OCI-LY7 (cell line): ENCODE results near the gene GPR27. TPM values are rescaled to one million over a fixed set of nuclear protein-coding genes. Genes with fewer than 3 reads are reported as not detected.

Source experiments
- BruUV-seq: library from RNA; stranded (reverse); fragments of 400-500 nt; replicated peaks from 2 replicates; lab custom pipeline; 2021; lab: Mats Ljungman, UMichigan
- CTCF ChIA-PET: fragments of 300-600 bp; sonication (Branson Sonifier 250); formaldehyde crosslinking; loops from one replicate; lab custom pipeline; 2022; ENCODE audit warnings: antibody characterized with exemption; ENCODE audit not compliant: unreplicated experiment; lab: Charles Lee
- POLR2A ChIA-PET: fragments of 300-600 bp; sonication (Branson Sonifier 250); formaldehyde crosslinking; loops from one replicate; lab custom pipeline; 2022; ENCODE audit warnings: antibody characterized with exemption; lab: Charles Lee
- DNase-seq: peaks from one replicate; pipeline ENCODE4 v3.0.0-alpha.2; 2015; ENCODE audit warnings: low spot score
- H2AFZ ChIP-seq: fragments of 200-600 bp; sonication (generic), shearing (Covaris generic); 2 replicates; pipeline ENCODE4 v1.6.1; 2014; ENCODE audit warnings: mild to moderate bottlenecking, antibody characterized with exemption, low read length, moderate library complexity
- H3K27ac ChIP-seq: fragments of 200-600 bp; sonication (generic); 2 replicates; pipeline ENCODE4 v1.5.1; 2014; ENCODE audit warnings: mixed run types, low read depth, mild to moderate bottlenecking, moderate library complexity, low read length, inconsistent platforms; ENCODE audit not compliant: poor library complexity, severe bottlenecking
- H3K36me3 ChIP-seq: fragments of 200-600 bp; sonication (generic); 2 replicates; pipeline ENCODE4 v1.6.1; 2014; ENCODE audit warnings: mild to moderate bottlenecking, antibody characterized with exemption, low read length, moderate library complexity, mixed read lengths; ENCODE audit not compliant: insufficient read depth
- H3K4me1 ChIP-seq: fragments of 200-600 bp; sonication (generic); 2 replicates; pipeline ENCODE4 v1.5.1; 2014; ENCODE audit warnings: mild to moderate bottlenecking, low read length; ENCODE audit not compliant: insufficient read depth, poor library complexity, severe bottlenecking
- H3K4me2 ChIP-seq: fragments of 200-600 bp; sonication (generic); 2 replicates; pipeline ENCODE4 v1.6.1; 2014; ENCODE audit warnings: mild to moderate bottlenecking, low read length
- H3K4me3 ChIP-seq: fragments of 200-600 bp; sonication (generic); 2 replicates; pipeline ENCODE4 v1.5.1; 2014; ENCODE audit warnings: mild to moderate bottlenecking, low read depth, low read length; ENCODE audit not compliant: poor library complexity, severe bottlenecking
- H3K79me2 ChIP-seq: fragments of 200-600 bp; sonication (generic); 2 replicates; pipeline ENCODE4 v1.6.1; 2016; ENCODE audit warnings: low read depth, mild to moderate bottlenecking, low read length, moderate library complexity, mixed read lengths; ENCODE audit not compliant: insufficient read depth
- H3K9me2 ChIP-seq: fragments of 200-600 bp; sonication (generic); 2 replicates; pipeline ENCODE4 v1.6.1; 2016; ENCODE audit warnings: mild to moderate bottlenecking, low read length, mixed read lengths; ENCODE audit not compliant: insufficient read depth
- H3K9me3 ChIP-seq: fragments of 200-600 bp; sonication (generic); 2 replicates; pipeline ENCODE4 v1.6.1; 2014; ENCODE audit warnings: mild to moderate bottlenecking, mixed run types, low read length, mixed read lengths
- H4K20me1 ChIP-seq: fragments of 200-600 bp; sonication (generic); 2 replicates; pipeline ENCODE4 v1.6.1; 2014; ENCODE audit warnings: mild to moderate bottlenecking, antibody characterized with exemption, low read length, moderate library complexity, mixed read lengths; ENCODE audit not compliant: insufficient read depth
- EZH2phosphoT487 ChIP-seq: fragments of 200-600 bp; sonication (generic); IDR thresholded peaks from 2 replicates; pipeline ENCODE4 v1.6.1; 2018; ENCODE audit warnings: low read depth, borderline replicate concordance, mild to moderate bottlenecking, mixed run types, antibody characterized with exemption, low read length, moderate library complexity, mixed read lengths
- intact Hi-C: fragments of 100-400 bp; cut with micrococcal nuclease; formaldehyde crosslinking; loops from one replicate; pipeline ENCODE4 v1.10.0; 2022; ENCODE audit not compliant: unreplicated experiment
- total RNA-seq, 2 experiments: library from RNA; depleted of rRNA in 1 of 2; stranded (reverse); fragments of >200 nt in 1 of 2; shearing (Covaris generic) in 1 of 2; gene quantifications; 2 replicates each; pipeline ENCODE4 v1.2.3, GENCODE V29; 2014 to 2022
- TF ChIP-seq, protein P1 (sequence below): fragments of 200-600 bp; sonication (generic); conservative IDR thresholded peaks from 2 replicates; pipeline ENCODE4 v1.5.1; 2014; ENCODE audit warnings: mild to moderate bottlenecking, antibody characterized with exemption, low read length, moderate library complexity, mixed read lengths

Gene GPR27
- total RNA-seq, 2 experiments from 2014 or later, result not detected

GRCh38 chr3:71734881-71735280 is 18.8 kb upstream of the GPR27 start:
- Histone ChIP-seq H3K9me2 (no peaks in the 10 kb centered on the region), H3K4me1 (no peaks in the 10 kb centered on the region), H4K20me1 (no peaks in the 10 kb centered on the region), H3K36me3 (no peaks in the 10 kb centered on the region), H3K27ac (no peak overlapping the region), H2AFZ (no peak overlapping the region), H3K79me2 (no peaks in the 10 kb centered on the region), H3K9me3 (no peaks in the 10 kb centered on the region), H3K4me2 (no peak overlapping the region), H3K4me3 (no peak overlapping the region)
- POLR2A ChIA-PET, result no interaction called here
- no peak for DNase-seq
- CTCF ChIA-PET, result no interaction called here
- no TSS peak for BruUV-seq
- intact Hi-C loops, result loop anchor here (5.0 kb wide), 1 partner anchor 1087 kb away; no protein-coding TSS in a partner anchor
- TF ChIP-seq, protein P1, sequence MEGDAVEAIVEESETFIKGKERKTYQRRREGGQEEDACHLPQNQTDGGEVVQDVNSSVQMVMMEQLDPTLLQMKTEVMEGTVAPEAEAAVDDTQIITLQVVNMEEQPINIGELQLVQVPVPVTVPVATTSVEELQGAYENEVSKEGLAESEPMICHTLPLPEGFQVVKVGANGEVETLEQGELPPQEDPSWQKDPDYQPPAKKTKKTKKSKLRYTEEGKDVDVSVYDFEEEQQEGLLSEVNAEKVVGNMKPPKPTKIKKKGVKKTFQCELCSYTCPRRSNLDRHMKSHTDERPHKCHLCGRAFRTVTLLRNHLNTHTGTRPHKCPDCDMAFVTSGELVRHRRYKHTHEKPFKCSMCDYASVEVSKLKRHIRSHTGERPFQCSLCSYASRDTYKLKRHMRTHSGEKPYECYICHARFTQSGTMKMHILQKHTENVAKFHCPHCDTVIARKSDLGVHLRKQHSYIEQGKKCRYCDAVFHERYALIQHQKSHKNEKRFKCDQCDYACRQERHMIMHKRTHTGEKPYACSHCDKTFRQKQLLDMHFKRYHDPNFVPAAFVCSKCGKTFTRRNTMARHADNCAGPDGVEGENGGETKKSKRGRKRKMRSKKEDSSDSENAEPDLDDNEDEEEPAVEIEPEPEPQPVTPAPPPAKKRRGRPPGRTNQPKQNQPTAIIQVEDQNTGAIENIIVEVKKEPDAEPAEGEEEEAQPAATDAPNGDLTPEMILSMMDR, result no peak
- TF ChIP-seq EZH2phosphoT487, result no peak

DNA sequence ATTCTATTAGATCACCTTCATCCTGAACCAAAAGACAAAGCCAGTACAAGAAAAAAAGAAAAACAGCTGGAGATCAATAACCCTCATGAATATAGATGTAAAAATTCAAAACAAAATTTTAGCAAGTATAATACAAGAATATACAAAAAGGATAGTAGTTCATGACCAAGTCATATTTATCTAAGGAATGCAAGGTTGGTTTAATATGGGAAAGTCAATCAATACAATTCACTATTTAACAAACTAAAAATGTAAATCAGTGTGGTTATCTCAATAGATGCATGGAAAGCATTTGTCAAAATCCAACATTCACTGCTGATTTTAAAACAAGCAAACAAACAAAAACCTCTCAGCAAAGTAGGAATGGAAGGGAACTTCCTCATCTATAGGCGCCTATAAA is 11.0 kb upstream of the GPR27 start:
- H3K4me3 ChIP-seq, result no peak overlapping the region
- H3K9me3 ChIP-seq, result peaks cover 20% of the 10 kb centered on the region; the same call in 1 of the 2 replicates
- CTCF ChIA-PET, result no interaction called here
- H3K79me2 ChIP-seq, result no peaks in the 10 kb centered on the region
- H3K4me2 ChIP-seq, result no peak overlapping the region
- POLR2A ChIA-PET, result interaction anchor here (0.8 kb wide), 1 partner anchor 1608 kb away, joined by 3 read pairs; no protein-coding TSS in a partner anchor
- BruUV-seq, result no TSS peak
- intact Hi-C loops, result no loop called here
- H3K9me2 ChIP-seq, result no peaks in the 10 kb centered on the region
- TF ChIP-seq, protein P1, result no peak
- TF ChIP-seq EZH2phosphoT487, result no peak
- no peak for DNase-seq
- H3K27ac ChIP-seq, result no peak overlapping the region
- H3K4me1 ChIP-seq, result no peaks in the 10 kb centered on the region
- H4K20me1 ChIP-seq, result no peaks in the 10 kb centered on the region
- no peaks in the 10 kb centered on the region for H3K36me3 ChIP-seq
- no peak overlapping the region for H2AFZ ChIP-seq

DNA sequence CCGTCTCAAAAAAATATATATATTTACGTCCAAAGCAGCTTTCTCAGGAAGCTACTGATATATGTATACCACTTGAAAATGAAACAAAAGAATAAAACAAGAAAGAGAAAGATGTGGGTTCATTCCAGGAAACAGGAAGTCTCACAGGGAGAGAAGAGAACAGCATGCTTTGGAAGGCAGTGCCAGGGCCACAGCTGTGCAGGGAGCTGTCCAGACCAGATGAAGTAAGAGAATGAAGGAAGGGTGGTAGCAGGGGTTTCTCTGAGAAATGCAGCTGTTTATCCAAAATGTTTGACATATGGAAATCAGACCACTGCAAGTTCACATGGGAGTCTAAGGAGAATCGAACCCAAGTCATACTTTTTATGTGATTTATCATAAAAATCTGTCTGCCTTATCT is 8.9 kb upstream of the GPR27 start:
- no peaks in the 10 kb centered on the region for H3K9me2 ChIP-seq
- intact Hi-C loops, result no loop called here
- H2AFZ ChIP-seq, result no peak overlapping the region
- BruUV-seq, result no TSS peak
- H3K36me3 ChIP-seq, result no peaks in the 10 kb centered on the region
- ChIA-PET CTCF (no interaction called here), POLR2A (interaction anchor here (0.6 kb wide), 1 partner anchor 517 kb away, joined by 3 read pairs; no protein-coding TSS in a partner anchor)
- no peaks in the 10 kb centered on the region for H3K4me1 ChIP-seq
- no peaks in the 10 kb centered on the region for H3K79me2 ChIP-seq
- H4K20me1 ChIP-seq, result no peaks in the 10 kb centered on the region
- H3K9me3 ChIP-seq, result peaks cover 20% of the 10 kb centered on the region; the same call in 1 of the 2 replicates
- H3K27ac ChIP-seq, result no peak overlapping the region
- H3K4me2 ChIP-seq, result no peak overlapping the region
- no peak for DNase-seq
- TF ChIP-seq, protein P1, result no peak
- TF ChIP-seq EZH2phosphoT487, result no peak
- no peak overlapping the region for H3K4me3 ChIP-seq
